BLaER1 treated with 17β-estradiol and CSF1 and Interleukin-3, amounts not matched to agents 10 nM and 100 nM (cell line): ENCODE measurements around the gene LANCL1.

Experiments used
- H3K27ac ChIP-seq, 11 experiments: shearing (Covaris generic); formaldehyde crosslinking; 2 replicates each; pipeline ENCODE4 v1.8.1; 2022
- H3K27me3 ChIP-seq, 11 experiments: shearing (Covaris generic); formaldehyde crosslinking; 2 replicates each; pipeline ENCODE4 v1.8.1; 2022
- H3K36me3 ChIP-seq, 11 experiments: shearing (Covaris generic); formaldehyde crosslinking; 2 replicates each; pipeline ENCODE4 v1.8.1; 2022
- H3K4me1 ChIP-seq, 10 experiments: shearing (Covaris generic); formaldehyde crosslinking; 2 replicates each; pipeline ENCODE4 v1.8.1; 2022
- H3K4me2 ChIP-seq, 11 experiments: shearing (Covaris generic); formaldehyde crosslinking; 2 replicates each; pipeline ENCODE4 v1.8.1; 2022
- H3K4me3 ChIP-seq, 10 experiments: shearing (Covaris generic); formaldehyde crosslinking; 2 replicates each; pipeline ENCODE4 v1.8.1; 2022
- H3K9ac ChIP-seq, 11 experiments: shearing (Covaris generic); formaldehyde crosslinking; 2 replicates each; pipeline ENCODE4 v1.8.1; 2022
- H3K9me3 ChIP-seq, 11 experiments: shearing (Covaris generic); formaldehyde crosslinking; replicated peaks in 1 of 11; 2 replicates each; pipeline ENCODE4 v1.8.1; 2022
- H4K20me1 ChIP-seq, 11 experiments: shearing (Covaris generic); formaldehyde crosslinking; 2 replicates each; pipeline ENCODE4 v1.8.1; 2022
- Cebpa-rat ChIP-seq, 11 experiments: shearing (Covaris generic); IDR thresholded peaks; 2 replicates each; pipeline ENCODE4 v1.8.1; 2022

The LANCL1 gene

DNA sequence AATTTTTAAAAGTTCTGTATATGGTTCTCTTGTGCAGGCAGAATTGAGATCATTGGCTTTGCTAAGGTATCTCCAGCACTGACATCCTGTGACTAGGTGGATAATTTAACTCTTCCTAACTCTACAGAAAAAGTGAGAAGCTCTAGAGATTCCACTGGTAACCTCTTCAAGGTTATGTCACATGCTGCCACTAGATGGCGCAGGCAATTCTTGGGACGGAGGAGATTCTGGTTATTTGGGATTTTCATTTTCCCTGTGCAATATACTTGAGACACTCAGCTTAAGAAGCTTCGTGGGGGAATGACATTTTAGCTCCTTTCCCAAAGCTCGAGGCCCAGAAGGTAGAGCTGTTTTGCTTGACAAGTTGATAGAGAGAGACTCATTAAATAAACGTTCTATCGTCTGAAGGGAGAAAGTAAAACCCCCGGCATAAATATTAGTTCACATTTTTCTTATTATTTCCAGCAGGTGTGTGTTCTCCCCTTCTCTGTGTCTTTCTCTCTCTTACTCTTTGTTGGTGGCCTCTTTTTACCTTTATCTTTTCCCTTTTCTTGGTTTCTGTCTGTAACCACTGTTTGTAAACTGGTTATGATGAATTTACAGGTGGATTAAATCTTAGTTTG, 26.6 kb upstream of the LANCL1 start:
- TF ChIP-seq Cebpa-rat (IDR thresholded peaks at IDR 0.05): no peak
- no peaks in the 10 kb centered on the region for H3K36me3 ChIP-seq
- no peaks in the 10 kb centered on the region for H4K20me1 ChIP-seq
- no peaks in the 10 kb centered on the region for H3K27me3 ChIP-seq
- H3K4me1 ChIP-seq: peaks cover 0 to 6% (median 0%) of the 10 kb centered on the region in 10 experiments; a peak in 1 of 20 replicates
- H3K9me3 ChIP-seq: peaks cover 14 to 45% (median 34%) of the 10 kb centered on the region in 11 experiments
- H3K4me3 ChIP-seq: peak overlapping the region in 4 of 10 experiments; percentile 13 to 41 (median 32); a peak in 6 of 20 replicates
- peak overlapping the region in 1 of 11 experiments; percentile 46; a peak in 1 of 22 replicates for H3K9ac ChIP-seq
- peak overlapping the region in 9 of 11 experiments; percentile 13 to 58 (median 40); a peak in 12 of 22 replicates for H3K4me2 ChIP-seq
- no peak overlapping the region for H3K27ac ChIP-seq

DNA sequence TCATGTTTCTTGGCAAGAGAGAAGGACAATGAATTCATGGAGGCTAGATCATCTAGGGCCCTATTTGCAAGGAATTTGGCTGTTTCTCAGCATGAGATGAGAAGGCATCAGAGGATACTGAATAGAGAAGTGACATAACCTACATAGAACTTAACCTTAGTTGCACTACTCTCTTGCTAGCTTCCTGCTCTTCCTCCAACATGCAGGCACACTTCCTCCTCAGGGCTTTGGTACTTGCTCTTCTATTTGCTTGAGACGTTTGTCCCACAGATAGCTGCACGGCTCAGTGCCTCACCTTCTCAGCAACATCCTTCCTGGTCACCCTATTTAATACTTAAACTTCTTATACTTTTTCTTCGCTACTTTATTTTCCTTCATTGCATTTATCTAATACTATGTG, 20.0 kb upstream of the LANCL1 start:
- peaks cover 0 to 34% (median 16%) of the 10 kb centered on the region in 10 experiments; a peak in 14 of 20 replicates for H3K4me1 ChIP-seq
- no peaks in the 10 kb centered on the region for H4K20me1 ChIP-seq
- no peak overlapping the region for H3K27ac ChIP-seq
- H3K36me3 ChIP-seq: no peaks in the 10 kb centered on the region
- no peak for TF ChIP-seq Cebpa-rat (IDR thresholded peaks at IDR 0.05)
- no peak overlapping the region for H3K4me3 ChIP-seq
- H3K9ac ChIP-seq: no peak overlapping the region
- no peaks in the 10 kb centered on the region for H3K27me3 ChIP-seq
- peak overlapping the region in 6 of 11 experiments; percentile 1 to 56 (median 32); a peak in 12 of 22 replicates for H3K4me2 ChIP-seq
- peaks cover 5 to 36% (median 22%) of the 10 kb centered on the region in 11 experiments; a peak in 18 of 22 replicates for H3K9me3 ChIP-seq

DNA sequence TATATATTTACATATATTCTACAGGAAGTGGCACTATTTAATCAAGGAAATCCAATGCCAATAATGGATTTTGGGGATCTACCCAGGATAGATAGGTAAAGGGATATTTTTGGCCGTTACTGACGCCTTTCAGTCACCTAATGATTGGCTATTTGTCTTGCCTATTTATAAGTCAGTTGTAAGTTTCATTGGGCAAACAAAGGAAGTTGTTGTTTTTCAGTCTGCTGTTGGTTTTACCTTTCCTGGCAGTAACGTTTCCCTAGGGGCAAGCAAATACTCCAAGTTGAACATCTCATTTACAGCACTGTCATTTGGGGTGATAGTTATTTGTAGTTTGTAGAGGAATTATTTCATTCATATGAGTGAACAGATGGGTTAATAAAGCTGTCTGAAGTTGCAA, 17.0 kb upstream of the LANCL1 start:
- Histone ChIP-seq H3K4me3 (no peak overlapping the region), H3K27ac (no peak overlapping the region), H3K36me3 (no peaks in the 10 kb centered on the region), H4K20me1 (no peaks in the 10 kb centered on the region), H3K4me2 (peak overlapping the region in 6 of 11 experiments; percentile 15 to 53 (median 41); a peak in 11 of 22 replicates), H3K9me3 (peaks cover 0 to 13% (median 5%) of the 10 kb centered on the region in 11 experiments; a peak in 6 of 22 replicates), H3K27me3 (no peaks in the 10 kb centered on the region), H3K4me1 (peaks cover 0 to 34% (median 16%) of the 10 kb centered on the region in 10 experiments; a peak in 14 of 20 replicates), H3K9ac (no peak overlapping the region)
- no peak for TF ChIP-seq Cebpa-rat (IDR thresholded peaks at IDR 0.05)

DNA sequence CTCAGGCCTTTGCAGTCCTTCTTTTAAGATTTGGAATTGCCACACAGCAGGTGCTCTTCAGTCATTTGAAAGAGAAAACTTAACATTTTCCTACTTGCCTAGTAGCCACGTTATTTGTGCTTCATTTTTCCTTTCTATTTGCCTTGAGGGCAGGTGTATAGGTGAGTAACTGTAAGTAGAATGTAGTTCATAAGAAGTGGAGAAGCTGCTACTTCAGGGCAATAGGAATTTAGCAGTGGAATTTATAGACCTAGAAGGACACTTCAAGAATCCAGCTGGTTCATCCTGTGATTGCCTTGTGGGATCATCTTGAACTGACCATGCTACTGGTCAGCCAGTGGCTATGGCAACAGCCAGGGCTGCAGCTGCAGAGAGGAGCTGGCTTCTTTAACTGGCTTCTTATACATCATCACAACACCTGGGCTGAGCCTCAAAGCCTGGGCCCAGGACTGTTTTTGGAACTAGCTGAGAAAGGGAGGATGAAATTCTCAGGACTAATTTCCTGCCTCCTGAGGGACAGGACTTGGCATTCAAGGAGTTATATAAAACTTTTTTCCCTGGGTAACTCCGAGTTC, 5.1 kb upstream of the LANCL1 start:
- H3K27ac ChIP-seq: no peak overlapping the region
- H3K9me3 ChIP-seq: peaks cover 21 to 31% (median 27%) of the 10 kb centered on the region in 11 experiments
- no peak overlapping the region for H3K4me3 ChIP-seq
- no peak overlapping the region for H3K9ac ChIP-seq
- peaks cover 0 to 9% (median 7%) of the 10 kb centered on the region in 10 experiments; a peak in 13 of 20 replicates for H3K4me1 ChIP-seq
- H3K27me3 ChIP-seq: no peaks in the 10 kb centered on the region
- no peak for TF ChIP-seq Cebpa-rat (IDR thresholded peaks at IDR 0.05)
- H3K4me2 ChIP-seq: no peak overlapping the region
- H3K36me3 ChIP-seq: 0 out of 22 replicates have a peak, but pooled peaks cover 0 to 4% (median 0%) of the 10 kb centered on the region in 11 experiments
- no peaks in the 10 kb centered on the region for H4K20me1 ChIP-seq

DNA sequence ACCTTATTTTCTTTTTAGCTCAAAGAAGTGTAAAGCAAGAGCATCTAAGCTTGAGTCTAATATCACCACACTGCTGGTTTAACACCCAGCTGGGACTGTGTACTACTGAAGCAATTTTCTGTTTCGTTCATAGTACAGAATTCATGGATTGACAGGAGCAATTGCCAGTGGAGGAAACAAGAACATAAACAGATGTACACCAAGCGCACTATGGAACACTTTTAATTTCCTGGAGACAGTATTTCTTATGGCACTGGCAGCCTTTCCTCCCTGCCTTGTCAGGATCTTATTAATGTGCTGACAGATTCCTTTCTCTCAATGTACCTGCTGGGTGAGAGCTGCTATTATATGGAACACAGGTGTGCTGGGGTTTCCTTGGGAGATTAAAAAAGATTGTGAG, 4.2 kb upstream of the LANCL1 start:
- H3K36me3 ChIP-seq: 0 out of 22 replicates have a peak, but pooled peaks cover 0 to 4% (median 0%) of the 10 kb centered on the region in 11 experiments
- H3K4me1 ChIP-seq: peaks cover 0 to 11% (median 8%) of the 10 kb centered on the region in 10 experiments; a peak in 16 of 20 replicates
- no peaks in the 10 kb centered on the region for H3K27me3 ChIP-seq
- H4K20me1 ChIP-seq: no peaks in the 10 kb centered on the region
- no peak for TF ChIP-seq Cebpa-rat (IDR thresholded peaks at IDR 0.05)
- peaks cover 21 to 30% (median 24%) of the 10 kb centered on the region in 11 experiments for H3K9me3 ChIP-seq
- H3K4me2 ChIP-seq: no peak overlapping the region
- no peak overlapping the region for H3K4me3 ChIP-seq
- H3K9ac ChIP-seq: no peak overlapping the region
- no peak overlapping the region for H3K27ac ChIP-seq

DNA sequence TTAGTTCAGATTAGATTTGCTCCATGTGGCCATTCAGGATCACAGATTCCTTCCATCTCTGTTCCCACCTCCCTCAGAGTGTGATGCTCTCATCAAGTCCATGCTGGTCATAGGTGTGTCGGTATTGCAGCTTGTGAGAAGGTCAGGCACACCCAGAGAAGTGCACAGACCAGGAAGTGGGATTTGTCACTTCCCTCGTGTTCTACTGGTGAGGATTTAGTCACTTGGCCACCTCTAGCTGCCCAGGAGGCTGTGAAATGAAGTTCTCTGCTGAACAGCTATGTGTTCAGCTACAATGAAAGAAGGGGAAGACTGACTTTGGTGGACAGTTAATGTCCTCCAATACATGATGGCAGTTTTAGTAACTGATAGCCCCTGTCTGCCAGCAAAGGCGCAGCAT, 3.5 kb upstream of the LANCL1 start:
- Histone ChIP-seq H3K9ac (no peak overlapping the region), H3K4me1 (peaks cover 0 to 18% (median 15%) of the 10 kb centered on the region in 10 experiments; a peak in 17 of 20 replicates), H3K27me3 (no peaks in the 10 kb centered on the region), H3K4me3 (no peak overlapping the region), H3K27ac (no peak overlapping the region), H3K9me3 (peaks cover 19 to 24% (median 22%) of the 10 kb centered on the region in 11 experiments), H3K36me3 (0 out of 22 replicates have a peak, but pooled peaks cover 0 to 4% (median 0%) of the 10 kb centered on the region in 11 experiments), H4K20me1 (no peaks in the 10 kb centered on the region), H3K4me2 (no peak overlapping the region)
- no peak for TF ChIP-seq Cebpa-rat (IDR thresholded peaks at IDR 0.05)

DNA sequence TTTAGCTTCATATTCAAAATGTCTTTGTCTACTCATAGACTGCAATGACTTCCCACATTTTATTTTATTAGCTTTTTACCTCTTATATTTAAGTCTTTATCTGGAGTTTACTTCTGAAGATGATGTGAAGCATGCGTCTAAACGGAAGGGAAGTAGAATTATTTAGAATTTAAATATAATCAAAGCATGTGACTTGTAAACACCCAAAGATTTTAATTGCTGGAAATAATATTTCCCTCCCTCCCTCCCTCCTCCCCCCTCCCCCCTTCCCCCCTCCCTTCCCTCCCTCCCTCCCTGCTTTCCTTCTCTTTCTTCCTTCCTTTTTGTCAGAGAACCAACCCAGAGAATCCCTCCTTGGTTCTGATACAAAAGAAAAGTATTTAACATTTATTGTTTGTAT, 2.1 kb upstream of the LANCL1 start:
- Histone ChIP-seq H3K4me2 (no peak overlapping the region), H3K4me3 (no peak overlapping the region), H4K20me1 (no peaks in the 10 kb centered on the region), H3K9me3 (peaks cover 5 to 10% (median 8%) of the 10 kb centered on the region in 11 experiments), H3K27ac (no peak overlapping the region), H3K9ac (no peak overlapping the region), H3K4me1 (peaks cover 0 to 21% (median 15%) of the 10 kb centered on the region in 10 experiments; a peak in 17 of 20 replicates), H3K36me3 (peaks cover 0 to 11% (median 0%) of the 10 kb centered on the region in 11 experiments; a peak in 7 of 22 replicates), H3K27me3 (no peaks in the 10 kb centered on the region)
- no peak for TF ChIP-seq Cebpa-rat (IDR thresholded peaks at IDR 0.05)

DNA sequence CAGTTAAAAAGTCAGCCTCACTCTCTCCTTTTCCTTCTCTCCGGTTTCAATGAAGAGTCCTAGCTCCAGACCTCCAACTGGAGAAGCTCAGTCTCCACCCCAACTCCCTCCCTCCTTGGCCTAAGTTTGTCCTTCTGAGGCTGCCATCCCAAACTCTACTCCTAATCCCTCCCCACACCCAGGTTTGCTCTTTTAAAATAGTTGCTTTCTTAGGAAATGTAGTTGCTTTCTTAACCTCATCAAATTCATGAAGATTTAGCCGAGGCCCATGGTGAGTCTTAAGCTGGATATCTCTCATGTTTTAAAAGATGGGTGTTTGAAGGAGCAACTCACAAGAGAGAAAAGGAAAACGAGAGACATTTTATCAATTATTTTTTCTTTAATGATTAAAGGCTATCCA, 937 bp upstream of the LANCL1 start:
- H4K20me1 ChIP-seq: no peaks in the 10 kb centered on the region
- H3K4me3 ChIP-seq: peak overlapping the region in 3 of 10 experiments; percentile 87 to 99 (median 96); a peak in 4 of 20 replicates
- H3K9me3 ChIP-seq: no peaks in the 10 kb centered on the region
- H3K27me3 ChIP-seq: no peaks in the 10 kb centered on the region
- H3K27ac ChIP-seq: peak overlapping the region in 5 of 11 experiments; percentile 91 to 95 (median 94); a peak in 5 of 22 replicates
- H3K9ac ChIP-seq: peak overlapping the region in 4 of 11 experiments; percentile 93 to 97 (median 95); a peak in 6 of 22 replicates
- peaks cover 0 to 21% (median 15%) of the 10 kb centered on the region in 10 experiments; a peak in 17 of 20 replicates for H3K4me1 ChIP-seq
- H3K4me2 ChIP-seq: peak overlapping the region in 10 of 11 experiments; percentile 54 to 96 (median 82); a peak in 19 of 22 replicates
- TF ChIP-seq Cebpa-rat (IDR thresholded peaks at IDR 0.05): no peak
- H3K36me3 ChIP-seq: peaks cover 0 to 22% (median 7%) of the 10 kb centered on the region in 11 experiments; a peak in 14 of 22 replicates

DNA sequence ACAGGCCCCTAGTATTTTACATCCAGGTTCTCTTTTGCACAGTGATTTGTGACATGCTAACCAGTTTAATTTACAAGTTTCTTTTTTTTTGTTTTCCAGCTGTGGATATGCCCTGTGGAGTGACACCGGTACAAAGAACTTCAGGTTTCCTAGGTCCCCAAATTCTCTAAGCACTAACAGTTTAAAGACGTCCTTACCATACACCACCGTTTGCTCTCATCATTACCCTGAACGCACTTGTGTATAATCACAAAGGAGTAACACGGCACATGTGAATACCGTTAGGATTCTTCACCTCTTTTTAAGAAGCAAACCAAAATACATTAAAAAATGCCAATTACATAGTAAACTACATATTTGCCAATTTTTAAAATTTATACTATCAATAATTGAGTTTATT, 853 bp downstream of the LANCL1 start:
- H3K27me3 ChIP-seq: no peaks in the 10 kb centered on the region
- H4K20me1 ChIP-seq: no peaks in the 10 kb centered on the region; a peak in 1 of 22 replicates
- H3K4me2 ChIP-seq: peak overlapping the region; percentile 66 to 96 (median 83); a peak in 21 of 22 replicates
- no peak for TF ChIP-seq Cebpa-rat (IDR thresholded peaks at IDR 0.05)
- H3K36me3 ChIP-seq: peaks cover 11 to 40% (median 23%) of the 10 kb centered on the region in 11 experiments
- peaks cover 0 to 21% (median 15%) of the 10 kb centered on the region in 10 experiments; a peak in 17 of 20 replicates for H3K4me1 ChIP-seq
- H3K4me3 ChIP-seq: peak overlapping the region; percentile 68 to 99 (median 82)
- H3K9me3 ChIP-seq: no peaks in the 10 kb centered on the region
- peak overlapping the region in 8 of 11 experiments; percentile 79 to 95 (median 94); a peak in 14 of 22 replicates for H3K27ac ChIP-seq
- H3K9ac ChIP-seq: peak overlapping the region; percentile 81 to 97 (median 93); a peak in 20 of 22 replicates
